Measurements from ENCODE around the gene MAN1A1.

MAN1A1 gene

GRCh38 chr6:119270545-119270944 lies 79.0 kb downstream of the MAN1A1 start:
- no peak for DNase-seq (ENCODE audit: low spot score)

GRCh38 chr6:119269266-119270103 lies 80.1 kb downstream of the MAN1A1 start:
- no peak for DNase-seq (ENCODE audit: low spot score)

- DNase-seq (ENCODE audit: low spot score) = no peak
Measured at GRCh38 chr6:119267126-119267905, 82.2 kb downstream of the MAN1A1 start.

- no peak for DNase-seq (ENCODE audit: low spot score)
Measured at GRCh38 chr6:119264854-119265397, 84.6 kb downstream of the MAN1A1 start.

- DNase-seq (ENCODE audit: low spot score) = no peak
Measured at GRCh38 chr6:119262612-119263011, 86.9 kb downstream of the MAN1A1 start.

GRCh38 chr6:119261944-119262284 lies 87.6 kb downstream of the MAN1A1 start:
- DNase-seq (ENCODE audit: low spot score) = no peak

GRCh38 chr6:119259027-119259426 lies 90.5 kb downstream of the MAN1A1 start:
- DNase-seq (ENCODE audit: low spot score) = no peak

GRCh38 chr6:119257726-119258125 lies 91.8 kb downstream of the MAN1A1 start:
- no peak for DNase-seq (ENCODE audit: low spot score)

GRCh38 chr6:119256978-119257462 lies 92.5 kb downstream of the MAN1A1 start:
- DNase-seq (ENCODE audit: low spot score) = no peak

GRCh38 chr6:119256392-119256791 lies 93.2 kb downstream of the MAN1A1 start:
- no peak for DNase-seq (ENCODE audit: low spot score)

GRCh38 chr6:119255492-119255891 lies 94.1 kb downstream of the MAN1A1 start:
- DNase-seq (ENCODE audit: low spot score) = no peak

- no peak for DNase-seq (ENCODE audit: low spot score)
Measured at GRCh38 chr6:119250036-119250435, 99.5 kb downstream of the MAN1A1 start.

GRCh38 chr6:119249319-119249718 lies 100.2 kb downstream of the MAN1A1 start:
- DNase-seq (ENCODE audit: low spot score) = no peak

GRCh38 chr6:119247504-119247903 lies 102.1 kb downstream of the MAN1A1 start:
- DNase-seq (ENCODE audit: low spot score) = no peak

- DNase-seq (ENCODE audit: low spot score) = no peak
Measured at GRCh38 chr6:119243657-119244056, 105.9 kb downstream of the MAN1A1 start.

GRCh38 chr6:119243037-119243436 lies 106.5 kb downstream of the MAN1A1 start:
- DNase-seq (ENCODE audit: low spot score) = no peak

- no peak for DNase-seq (ENCODE audit: low spot score)
Measured at GRCh38 chr6:119241540-119242309, 107.8 kb downstream of the MAN1A1 start.

- DNase-seq (ENCODE audit: low spot score) = no peak
Measured at GRCh38 chr6:119241111-119241465, 108.5 kb downstream of the MAN1A1 start.

GRCh38 chr6:119240257-119241110 lies 109.1 kb downstream of the MAN1A1 start:
- DNase-seq (ENCODE audit: low spot score) = no peak

GRCh38 chr6:119237177-119237715 lies 112.3 kb downstream of the MAN1A1 start:
- no peak for DNase-seq (ENCODE audit: low spot score)

GRCh38 chr6:119234941-119235340 lies 114.6 kb downstream of the MAN1A1 start:
- DNase-seq (ENCODE audit: low spot score) = no peak
